ENCODE data around the gene DDX24.

The DDX24 gene

DNA sequence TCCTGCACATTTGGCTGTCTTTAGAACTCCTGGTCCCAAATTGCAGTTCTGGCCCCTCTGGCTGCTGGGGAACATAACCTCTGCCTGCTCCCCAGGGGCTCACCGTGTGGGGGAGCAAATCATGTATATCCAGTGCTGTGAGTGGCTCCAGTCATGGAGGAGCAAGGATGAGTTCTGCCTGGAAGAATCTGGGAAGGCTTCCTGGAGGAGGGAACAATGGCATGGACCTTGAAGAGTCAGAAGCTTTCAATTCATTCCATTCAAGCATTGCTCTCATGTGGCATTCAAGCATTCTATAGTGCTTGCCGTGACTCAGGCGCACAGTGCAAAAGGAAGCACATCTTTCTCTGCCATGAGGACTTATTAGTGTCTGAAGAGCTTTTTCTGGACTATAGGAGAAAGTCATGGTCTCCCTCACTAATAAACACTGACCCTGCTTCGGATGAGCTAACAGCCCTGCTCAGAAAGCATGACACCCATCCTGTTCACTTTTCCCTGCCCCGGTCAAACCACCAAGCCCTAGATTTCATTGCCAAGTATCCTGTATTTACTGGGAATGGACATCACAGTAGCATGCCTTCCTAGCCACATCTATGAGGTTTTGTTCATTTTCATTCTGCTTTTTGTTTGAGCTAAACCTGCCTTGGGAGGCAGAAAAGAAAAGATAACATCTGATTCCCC is 33.0 kb upstream of the DDX24 start:
- DNase-seq (ENCODE audit: low read depth in 2 of 2): no peak

DNA sequence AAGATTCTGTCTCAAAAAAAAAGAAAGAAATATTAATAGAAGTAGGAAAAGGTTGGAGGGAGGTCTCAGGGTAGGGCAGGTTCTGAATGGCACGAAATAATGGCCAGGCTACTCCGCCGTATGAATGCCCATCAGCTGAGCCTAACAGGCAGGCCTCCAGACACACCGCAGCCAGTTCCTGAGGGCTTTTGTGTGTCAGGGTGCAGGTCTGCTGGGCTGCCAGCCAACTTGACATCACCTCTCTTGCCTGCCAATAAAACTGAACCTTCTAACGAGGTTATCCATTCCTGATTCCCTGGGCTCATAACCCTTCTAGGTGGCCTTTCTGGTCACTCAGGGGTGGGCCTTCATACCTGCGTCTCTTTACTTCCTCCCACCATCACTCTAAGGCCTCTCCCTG is 32.5 kb upstream of the DDX24 start:
- DNase-seq (ENCODE audit: low read depth in 2 of 2): no peak

DNA sequence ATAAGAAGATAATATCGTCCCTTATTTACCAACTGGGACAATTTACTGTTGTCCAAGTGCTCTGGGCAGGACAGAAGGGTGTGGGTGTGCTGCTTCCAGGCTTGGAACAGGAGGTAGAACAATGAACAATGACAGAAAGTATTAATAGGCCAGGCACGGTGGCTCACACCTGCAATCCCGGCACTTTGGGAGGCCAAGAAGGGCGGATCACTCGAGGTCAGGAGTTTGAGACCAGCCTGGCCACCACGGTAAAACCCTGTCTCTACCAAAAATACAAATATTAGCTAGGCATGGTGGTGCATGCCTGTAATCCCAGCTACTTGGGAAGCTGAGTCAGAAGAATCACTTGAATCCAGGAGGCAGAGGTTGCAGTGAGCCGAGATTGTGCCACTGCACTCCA is 32.1 kb upstream of the DDX24 start:
- DNase-seq (ENCODE audit: low read depth in 2 of 2): no peak

DNA sequence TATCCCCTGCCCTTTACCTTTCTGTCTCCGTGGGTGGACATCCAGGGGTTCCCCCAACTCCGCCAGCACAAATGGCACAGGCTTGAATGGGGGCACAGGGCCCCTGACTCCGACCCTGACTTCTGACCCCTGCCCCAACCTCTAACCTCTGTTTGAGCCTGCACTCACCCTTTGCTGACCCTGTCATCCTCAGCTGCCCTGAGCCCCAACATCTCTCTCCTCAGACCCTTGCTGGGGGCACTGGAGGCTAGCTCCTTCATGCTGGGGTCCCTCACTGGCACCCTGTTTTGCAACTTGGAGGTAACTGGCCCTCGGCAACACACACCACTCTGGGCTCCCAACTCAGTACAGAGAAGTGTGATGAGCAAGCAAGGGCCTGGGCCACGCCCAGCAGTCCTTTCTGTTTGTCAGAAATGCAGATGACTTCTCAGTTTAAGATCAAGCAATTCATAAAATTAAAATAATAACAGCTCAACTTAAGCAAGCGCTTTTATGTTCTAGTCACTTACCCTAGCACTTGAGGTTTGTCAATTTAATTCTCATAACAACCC is 31.6 kb upstream of the DDX24 start:
- no peak for DNase-seq (ENCODE audit: low read depth in 2 of 2)

DNA sequence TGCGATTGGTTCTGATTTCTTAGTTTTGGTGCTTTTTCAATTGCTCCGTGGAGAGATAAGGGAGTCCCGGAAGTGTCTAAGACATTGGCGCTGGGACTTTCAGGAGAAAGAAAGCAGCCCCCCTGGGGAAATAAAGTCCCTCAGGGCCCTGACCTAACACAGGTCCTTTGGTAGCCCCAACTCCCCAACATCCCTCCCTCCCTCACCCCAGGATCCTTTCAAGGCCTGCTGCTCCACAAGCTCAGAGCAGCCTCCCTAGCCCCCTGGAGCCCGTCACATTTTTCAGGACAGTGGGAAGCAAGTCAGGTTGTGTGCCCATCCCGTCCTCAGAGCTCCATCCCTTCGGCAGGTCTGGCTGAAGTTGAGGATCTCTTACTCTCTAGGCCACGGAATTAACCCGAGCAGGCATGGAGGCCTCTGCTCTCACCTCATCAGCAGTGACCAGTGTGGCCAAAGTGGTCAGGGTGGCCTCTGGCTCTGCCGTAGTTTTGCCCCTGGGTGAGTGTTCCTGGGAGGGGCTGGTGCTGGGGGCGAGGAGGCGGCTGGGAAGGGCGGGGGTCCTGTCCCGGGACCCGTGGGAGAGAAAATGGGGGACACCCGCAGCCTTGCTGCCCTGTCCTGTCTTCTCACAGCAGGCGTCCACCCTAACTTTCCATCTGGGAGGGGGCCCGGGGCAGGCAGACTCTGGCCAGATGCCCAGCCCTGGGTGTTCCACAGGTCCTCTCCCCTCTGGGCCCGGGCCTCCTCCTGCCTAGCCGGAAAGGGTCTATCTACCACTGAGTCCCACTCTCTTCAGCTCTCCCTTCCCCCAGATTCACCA is 30.5 kb upstream of the DDX24 start:
- DNase-seq (ENCODE audit: low read depth in 2 of 2): no peak

DNA sequence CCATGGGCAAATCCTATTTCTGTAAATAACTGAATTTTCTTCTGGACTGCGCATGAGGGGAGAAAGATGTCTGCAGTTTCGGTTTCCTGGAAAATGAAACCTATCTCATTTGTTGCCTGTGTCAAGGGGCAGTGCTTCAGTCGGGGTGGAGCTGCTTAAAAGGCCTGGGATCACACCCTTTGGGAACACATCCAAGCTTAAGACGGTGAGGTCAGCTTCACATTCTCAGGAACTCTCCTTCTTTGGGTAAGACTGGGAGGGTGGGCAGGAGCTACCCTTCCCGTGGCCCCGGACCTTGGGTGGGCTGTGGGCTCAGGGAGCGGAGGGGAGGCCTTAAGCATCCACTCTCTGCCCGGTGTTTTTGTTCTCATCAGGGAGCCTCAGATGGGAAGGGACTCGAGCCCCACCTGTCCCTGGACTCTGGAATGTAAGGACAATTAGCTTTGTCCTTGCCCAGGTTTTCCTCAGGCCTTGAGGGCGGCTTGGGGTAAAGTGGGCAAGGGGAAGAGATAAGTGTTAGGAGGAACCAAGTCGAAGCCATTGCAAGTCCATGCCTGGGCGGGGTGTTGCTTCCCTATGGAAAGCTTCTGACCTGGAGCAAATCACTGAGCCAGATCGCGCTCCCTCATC is 29.7 kb upstream of the DDX24 start, which contains the start of gene IFI27:
TSS of gene IFI27 (plus strand) at position 185 of the 630 bp plus-strand sequence.
- no peak for DNase-seq (ENCODE audit: low read depth in 2 of 2)

DNA sequence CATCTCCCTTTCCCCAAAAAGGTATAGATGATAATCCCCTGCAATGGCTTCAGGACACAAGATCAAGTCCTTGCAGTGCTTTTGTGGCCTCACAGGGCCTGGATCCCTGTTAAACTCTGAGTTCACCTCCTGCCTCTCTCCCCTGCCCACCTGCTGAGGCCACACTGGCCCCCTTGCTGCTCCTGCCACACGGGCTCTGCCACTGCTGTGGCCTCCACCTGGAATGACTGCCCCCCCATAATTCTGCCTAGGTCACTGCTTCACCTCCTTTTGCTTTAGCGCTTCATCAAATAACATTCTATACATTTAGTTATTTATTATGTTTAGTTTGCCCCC is 28.9 kb upstream of the DDX24 start:
- DNase-seq (ENCODE audit: low read depth in 2 of 2): no peak

DNA sequence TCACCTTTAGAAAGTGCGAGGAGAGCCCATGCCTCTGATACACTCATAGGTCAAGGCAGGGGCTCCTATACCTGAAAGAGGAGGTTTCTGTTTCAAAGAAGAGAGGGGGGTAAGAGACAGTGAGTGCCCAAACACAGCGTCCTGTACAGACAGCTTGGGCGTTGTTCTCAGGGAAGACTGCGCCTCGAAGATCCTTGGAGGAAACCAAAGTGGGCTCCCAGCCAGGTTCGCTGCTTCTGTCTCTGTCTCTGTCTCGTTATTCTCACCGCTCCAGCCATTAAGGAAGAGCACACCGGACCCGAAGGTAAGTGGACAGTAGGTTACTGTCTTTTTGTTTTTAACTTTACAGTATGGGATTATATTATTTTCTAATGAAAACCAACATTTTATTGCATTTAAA is 23.7 kb upstream of the DDX24 start:
- no peak for DNase-seq (ENCODE audit: low read depth in 2 of 2)

DNA sequence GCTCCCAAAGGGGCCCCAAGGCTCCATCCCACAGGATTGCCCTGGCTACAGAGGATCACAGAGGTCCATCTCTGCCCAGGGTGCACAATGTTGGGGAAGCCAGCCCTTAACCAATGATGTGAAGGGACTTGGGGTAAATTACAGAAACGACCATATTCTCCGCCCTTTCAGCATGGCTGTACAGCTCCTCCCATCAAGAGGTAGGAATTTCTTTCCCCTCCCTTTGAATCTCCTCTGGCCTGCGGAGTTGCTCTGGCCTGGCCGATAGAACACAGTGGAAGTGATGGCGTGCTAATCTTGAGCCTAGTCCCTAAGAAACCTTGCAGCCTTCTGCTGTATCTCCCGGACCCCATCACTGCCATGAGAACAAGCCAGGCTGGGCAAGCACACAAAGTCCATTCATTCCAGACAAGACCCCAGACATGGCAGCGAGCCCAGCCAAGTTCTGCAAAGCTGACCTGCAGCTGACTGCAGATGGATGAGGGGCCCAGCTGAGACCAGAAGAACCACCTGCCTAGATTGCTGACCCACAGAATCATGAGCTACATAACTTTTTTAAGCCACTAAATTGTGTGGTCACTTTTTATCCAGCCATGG is 22.6 kb upstream of the DDX24 start:
- DNase-seq (ENCODE audit: low read depth in 2 of 2): no peak

DNA sequence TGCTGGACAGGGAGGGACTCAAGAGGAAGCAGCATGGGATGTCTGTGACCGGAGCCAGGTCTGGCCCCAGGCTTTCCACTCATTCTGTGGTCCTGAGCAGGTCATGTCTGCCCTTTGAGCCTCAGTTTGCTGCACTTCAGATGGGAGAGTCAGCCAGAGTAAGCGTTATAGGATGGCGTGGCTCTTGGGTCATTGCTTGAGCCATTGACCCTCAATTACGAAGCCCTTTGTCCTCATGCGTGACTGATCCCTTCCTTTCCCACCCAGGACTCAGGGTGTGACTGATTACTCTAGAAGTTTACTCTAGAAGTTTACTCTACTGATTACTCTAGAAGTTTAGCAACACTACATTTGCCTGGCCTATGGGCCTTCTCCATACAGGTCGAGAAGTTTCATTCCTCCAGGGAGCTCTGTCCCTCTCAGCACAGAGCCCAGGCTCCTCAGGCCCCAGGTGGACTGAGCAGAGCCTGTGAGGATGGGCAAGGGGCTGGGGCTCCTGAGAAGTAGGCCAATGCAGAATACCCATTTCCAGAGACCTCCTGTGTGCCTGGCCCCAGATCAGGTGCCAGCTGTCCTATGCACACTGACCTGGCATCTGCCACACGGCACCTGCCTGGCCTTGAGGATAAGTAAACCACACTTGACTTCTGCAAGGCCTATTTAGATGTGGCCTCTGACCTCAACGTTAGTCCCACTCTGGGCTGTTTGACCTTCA is 21.9 kb upstream of the DDX24 start:
- DNase-seq (ENCODE audit: low read depth in 2 of 2): no peak

DNA sequence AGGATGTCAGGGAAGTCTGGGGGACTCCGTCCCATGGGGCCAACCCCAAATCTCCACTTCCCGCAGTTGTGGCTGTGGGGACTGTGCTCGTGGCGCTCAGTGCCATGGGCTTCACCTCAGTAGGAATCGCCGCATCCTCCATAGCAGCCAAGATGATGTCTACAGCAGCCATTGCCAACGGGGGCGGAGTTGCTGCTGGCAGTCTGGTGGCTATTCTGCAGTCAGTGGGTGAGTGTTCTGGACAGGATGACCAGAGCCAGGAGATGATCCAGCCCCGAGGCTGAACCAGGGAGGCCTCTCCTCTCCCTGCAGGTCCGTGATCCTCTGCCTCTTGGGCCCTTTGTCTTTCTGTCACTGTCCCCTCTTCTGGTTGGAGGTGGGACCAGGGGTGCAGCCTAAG is 20.7 kb upstream of the DDX24 start:
- no peak for DNase-seq (ENCODE audit: low read depth in 2 of 2)

DNA sequence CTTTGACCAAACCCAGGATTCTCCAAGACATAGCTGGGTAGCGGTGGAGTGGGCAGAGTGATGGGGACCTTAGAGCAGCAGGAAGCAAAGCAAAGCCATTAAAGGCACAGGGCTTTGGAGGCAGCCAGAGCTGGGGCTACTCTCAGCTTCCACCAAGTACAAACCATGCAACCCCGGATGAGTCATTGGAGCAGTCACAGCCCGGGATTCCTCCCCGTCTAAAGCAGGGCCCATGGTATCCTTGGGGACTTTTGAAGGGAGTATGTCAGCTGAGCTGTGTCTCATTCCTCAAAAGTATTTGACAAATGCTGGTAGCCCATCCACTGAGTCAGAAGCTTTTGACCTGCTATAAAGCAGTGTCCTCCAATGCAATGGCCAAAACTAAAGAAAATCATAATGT is 19.8 kb upstream of the DDX24 start:
- no peak for DNase-seq (ENCODE audit: low read depth in 2 of 2)

DNA sequence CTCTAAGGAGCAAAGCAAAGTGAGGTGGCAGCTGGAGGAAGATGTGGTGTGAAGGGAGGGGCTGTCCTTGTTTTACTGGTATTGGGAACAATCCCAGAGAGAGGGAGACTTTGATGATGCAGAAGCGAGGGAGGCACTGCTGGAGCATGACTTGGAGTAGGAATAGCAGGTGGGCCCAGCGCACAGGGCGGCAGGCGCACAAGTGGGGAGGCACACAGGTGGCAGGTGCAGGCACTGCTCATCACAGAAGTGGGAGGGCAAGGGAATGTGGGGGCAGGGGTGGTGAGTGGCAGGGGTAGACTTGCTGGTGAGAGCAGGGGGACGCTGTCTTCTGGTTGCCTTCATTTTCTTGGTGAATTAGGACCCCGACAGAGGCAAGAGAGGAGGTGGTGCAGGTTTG is 18.0 kb upstream of the DDX24 start:
- DNase-seq (ENCODE audit: low read depth in 2 of 2): no peak

DNA sequence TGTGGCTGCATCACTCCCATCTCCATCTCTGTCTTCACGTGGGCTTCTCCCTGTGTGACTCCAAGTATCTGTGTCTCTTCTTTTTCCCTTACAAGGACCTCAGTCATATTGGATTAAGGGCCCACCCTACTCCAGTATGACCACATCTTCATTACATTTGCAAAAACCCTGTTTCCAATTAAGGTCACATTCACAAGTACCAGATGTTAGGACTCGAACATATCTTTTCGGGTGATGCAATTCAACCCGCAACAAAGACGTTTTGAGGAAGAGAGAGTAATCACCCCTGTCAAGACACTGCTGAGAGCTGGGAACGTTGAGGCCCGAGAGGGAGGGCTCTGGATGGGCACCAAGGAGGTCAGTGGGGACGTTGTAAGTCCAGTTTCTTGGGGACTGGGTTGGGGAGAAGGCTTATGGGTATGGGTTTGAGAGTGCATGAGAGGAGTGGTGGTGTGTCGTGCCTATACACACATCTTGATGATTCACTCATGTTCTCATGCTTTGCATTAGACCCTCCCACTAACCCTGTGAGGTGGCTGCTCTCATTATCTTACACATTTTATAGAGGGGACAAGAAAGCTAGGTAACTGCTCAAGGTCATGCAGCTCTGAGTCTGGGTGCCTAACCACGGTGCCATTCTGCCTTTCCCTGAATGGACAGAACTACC is 17.5 kb upstream of the DDX24 start:
- DNase-seq (ENCODE audit: low read depth in 2 of 2): no peak

DNA sequence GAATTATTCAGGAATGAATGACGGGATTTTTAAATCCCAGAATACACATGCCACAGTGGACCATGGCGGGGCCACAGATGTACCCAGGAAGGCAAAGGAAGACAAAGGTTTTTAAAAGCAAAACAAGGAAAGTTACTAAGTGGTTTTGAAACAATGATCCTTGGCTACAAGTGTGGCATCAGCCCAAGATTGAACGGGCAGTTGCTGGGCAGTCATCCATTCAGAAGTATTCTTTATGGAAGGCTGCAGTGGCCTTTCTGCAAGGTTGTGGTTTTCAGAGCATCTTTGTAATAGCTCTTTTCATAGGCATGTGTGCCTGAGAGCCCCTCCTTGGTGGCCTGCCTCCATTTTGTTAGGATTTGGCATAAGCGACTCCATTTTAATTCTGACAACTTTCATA is 16.1 kb upstream of the DDX24 start:
- no peak for DNase-seq (ENCODE audit: low read depth in 2 of 2)

DNA sequence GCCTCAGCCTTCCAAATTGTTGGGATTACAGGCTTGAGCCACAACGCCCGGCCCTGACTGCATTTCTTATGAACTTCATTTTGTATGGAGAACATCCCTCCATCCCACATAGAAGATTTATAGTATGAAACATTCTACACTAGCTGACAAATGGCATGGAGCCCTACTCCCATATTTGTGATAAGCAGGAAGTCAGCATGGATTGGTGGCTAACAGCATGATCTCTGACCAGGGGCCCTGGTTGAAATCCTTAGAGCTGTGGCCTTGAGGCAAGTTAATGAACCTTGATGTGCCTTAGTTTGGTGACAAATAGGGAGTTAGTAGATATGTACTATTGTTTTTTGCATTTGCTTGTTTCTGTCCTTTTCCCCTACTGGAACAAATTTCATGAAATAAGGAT is 12.4 kb upstream of the DDX24 start:
- no peak for DNase-seq (ENCODE audit: low read depth in 2 of 2)

DNA sequence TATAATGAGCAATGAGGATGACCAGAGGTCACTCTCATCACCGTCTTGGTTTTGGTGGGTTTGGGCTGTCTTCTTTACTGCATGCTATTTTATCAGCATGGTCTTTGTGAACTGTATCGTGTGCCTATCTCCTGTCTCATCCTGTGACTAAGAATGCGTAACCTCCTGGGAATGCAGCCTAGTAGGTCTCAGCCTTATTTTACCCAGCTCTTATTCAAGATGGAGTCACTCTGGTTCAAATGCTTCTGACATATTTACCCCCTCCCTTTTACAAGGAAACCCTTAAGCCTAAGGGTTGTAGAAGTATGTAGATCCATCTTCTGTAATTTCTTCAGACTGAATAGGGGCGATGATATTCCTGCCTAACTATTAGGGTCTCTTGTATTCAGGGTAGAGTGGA is 8.5 kb upstream of the DDX24 start:
- DNase-seq (ENCODE audit: low read depth in 2 of 2): no peak

DNA sequence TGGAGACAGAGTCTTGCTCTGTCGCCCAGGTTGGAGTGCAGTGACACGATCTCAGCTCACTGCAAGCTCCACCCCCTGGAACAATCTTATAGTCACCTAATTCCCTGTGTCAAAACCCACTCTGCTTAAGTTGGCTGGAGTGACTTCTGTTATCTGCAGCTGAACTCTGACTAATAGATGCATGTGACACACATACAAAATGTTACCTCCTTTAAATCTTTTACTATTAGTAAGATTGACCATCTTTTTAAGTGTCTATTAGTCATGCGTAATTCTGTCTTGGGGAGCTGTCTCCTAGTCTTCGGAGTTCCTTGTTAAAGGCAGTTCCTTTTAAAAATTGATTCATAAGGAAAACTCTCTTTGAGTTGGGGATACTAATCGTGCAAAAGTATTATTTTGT is 7.5 kb upstream of the DDX24 start:
- no peak for DNase-seq (ENCODE audit: low read depth in 2 of 2)

DNA sequence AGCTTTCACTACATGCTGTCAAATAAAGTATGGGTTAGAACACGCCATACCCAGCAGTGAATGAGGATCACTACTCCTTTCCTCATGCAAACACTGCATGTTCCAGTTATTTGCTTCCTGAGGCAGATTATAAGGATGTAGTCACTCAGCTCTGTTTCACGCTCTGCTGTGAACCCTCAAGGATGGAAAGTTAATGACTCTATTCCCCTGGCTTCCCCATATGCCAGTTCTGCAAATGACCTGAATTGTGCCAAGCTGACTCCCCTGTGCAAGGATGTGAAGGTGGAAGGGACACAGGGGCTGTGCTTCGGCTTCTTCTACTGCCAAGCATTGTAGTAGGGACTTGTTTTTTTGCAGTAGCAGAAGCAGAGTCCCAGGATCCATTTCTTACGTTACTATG is 6.9 kb upstream of the DDX24 start:
- no peak for DNase-seq (ENCODE audit: low read depth in 2 of 2)

DNA sequence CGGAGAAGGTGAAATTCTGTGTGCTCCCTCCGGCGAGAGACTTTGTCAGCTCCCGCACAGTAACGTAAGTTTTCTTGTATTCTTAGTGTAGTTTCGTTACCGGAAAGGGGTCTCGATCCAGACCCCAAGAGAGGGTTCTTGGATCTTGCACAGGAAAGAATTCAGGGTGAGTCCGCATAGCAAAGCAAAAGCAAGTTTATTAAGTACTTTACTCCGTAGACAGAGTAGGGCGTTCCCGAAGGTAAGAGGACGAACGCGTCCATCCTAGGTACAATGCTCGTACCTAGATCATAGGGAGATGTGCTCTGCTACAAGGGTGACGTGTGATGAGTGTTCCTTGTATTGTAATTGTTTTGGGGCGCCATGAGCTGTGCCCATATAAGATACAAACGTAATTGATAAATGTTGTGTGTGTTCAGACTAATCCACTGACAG is 401 bp upstream of the DDX24 start:
- no peak for DNase-seq (ENCODE audit: low read depth in 2 of 2)
